Stimulated activated CD4-positive, alpha-beta T cell treated with anti-CD3 and anti-CD28 coated beads, Interleukin-1b, Interleukin-23, amount 100 ng/mL, for 24 hours (primary cell): ENCODE data around the gene WTAP.
"Not testable (repeated sequence)": the region's sequence is repeated elsewhere in the genome, so short reads cannot be mapped to it uniquely, and the experiment has no call there.

ENCODE experiments used
- DNase-seq, 4 experiments: peaks; one replicate each; pipeline ENCODE4 v3.0.0-alpha.2; 2020; ENCODE audit warnings: low read depth in 4 of 4, low spot score in 1 of 4

Gene WTAP

DNA sequence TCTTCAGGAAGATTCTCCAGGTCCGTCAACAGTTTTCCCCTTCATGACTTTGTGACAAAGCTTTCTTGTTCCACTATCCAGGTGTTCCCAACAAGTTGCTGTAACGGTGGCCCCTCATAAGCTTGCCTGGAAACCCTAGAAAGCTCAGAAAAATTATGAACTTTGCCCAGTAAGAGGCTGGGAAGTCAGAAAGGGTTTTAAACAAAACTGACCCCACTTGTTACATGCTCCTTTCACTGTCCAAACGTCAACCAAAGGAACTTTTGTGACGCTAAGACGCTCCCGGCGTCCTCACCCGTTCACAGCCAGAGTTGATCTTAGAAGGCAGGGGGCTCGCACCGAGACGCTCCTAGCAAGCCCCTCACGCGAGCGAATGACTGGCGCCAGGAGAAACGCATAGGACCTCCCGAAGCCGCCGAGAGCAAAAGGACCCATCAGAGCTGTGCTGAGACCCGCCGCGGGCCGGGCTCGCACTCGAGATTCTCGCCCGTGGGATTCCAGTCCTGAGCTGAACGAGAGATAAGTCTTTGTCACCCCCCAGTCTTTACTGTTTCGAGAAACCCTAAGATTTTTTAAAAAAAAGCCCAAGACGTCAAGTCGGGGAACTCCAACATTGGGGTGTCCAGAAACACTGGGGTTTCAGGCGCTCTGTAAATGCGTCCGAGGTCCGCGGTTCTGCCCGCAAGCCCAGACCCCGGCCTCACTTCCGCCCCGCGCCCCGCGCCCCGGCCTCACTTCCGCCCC, 34.0 kb downstream of the WTAP start:
- peak in 3 of 4 experiments; percentile 6 to 13 (median 7) for DNase-seq

GRCh38 chr6:159761873-159762680, 34.8 kb downstream of the WTAP start, which contains the start of gene ACAT2:
TSS of gene ACAT2 (plus strand) at chr6:159762045. CDS start at chr6:159762088, 43 bp downstream.
- DNase-seq = peak; percentile 73 to 92 (median 82)

GRCh38 chr6:159762681-159763293, 35.5 kb downstream of the WTAP start:
- peak in 1 of 4 experiments; percentile 7 for DNase-seq

DNA sequence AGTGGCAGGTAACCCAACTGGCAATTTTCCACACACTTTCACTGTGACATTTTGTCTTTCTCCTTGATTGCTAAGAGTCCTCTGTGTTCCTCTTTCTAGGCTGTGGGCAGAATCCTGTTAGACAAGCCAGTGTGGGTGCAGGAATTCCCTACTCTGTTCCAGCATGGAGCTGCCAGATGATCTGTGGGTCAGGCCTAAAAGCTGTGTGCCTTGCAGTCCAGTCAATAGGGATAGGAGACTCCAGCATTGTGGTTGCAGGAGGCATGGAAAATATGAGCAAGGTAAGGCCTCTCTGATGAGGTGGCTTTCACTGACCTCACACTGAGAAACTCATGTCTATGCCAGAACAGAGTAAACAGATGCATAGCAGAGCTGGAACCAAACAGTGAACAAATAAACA, 39.6 kb downstream of the WTAP start:
- DNase-seq = no peak

GRCh38 chr6:159769470-159769869, 42.2 kb downstream of the WTAP start:
- DNase-seq = no peak

DNA sequence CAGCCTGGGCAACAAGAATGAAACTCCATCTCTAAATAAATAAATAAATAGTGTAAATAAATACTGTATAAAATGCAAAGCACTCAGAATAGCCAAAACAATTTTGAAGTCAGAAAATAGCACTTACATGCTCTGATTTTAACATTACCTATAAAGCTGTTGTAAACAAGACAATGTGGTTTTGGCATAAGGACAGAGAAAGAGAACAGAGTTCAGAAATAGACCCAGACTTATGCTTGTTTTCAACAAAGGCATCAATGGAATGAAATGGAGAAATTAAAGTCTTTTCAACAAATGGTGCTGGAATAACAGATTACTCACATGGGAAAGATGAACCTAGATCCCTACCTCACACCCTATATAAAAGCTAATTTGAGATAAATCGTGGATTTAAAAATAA, 44.9 kb downstream of the WTAP start:
- no peak for DNase-seq

- DNase-seq = no peak
Observed at GRCh38 chr6:159777240-159777904, 50.1 kb downstream of the WTAP start.

- no peak for DNase-seq
Observed at GRCh38 chr6:159778131-159778530, 50.8 kb downstream of the WTAP start.

- DNase-seq = no peak
Observed at GRCh38 chr6:159778542-159779103, 51.3 kb downstream of the WTAP start.

DNA sequence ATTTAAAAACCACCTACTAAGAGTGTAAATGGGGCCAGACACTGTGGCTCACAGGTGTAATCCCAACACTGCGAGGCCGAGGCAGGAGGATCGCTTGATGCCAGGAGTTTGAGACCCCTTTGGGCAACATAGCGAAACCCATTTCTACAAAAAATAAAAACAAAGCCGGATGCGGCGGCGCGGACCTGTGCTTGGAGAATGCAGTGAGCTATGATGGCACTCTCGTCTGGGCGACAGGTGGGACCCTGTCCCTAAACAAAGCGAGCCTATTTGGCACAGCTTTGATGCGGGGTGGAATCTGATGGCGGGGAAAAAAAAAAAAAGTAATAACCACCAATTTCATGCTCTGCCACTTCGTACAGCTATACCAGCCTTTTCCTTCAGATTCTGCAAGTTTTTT, 61.0 kb downstream of the WTAP start:
- no peak for DNase-seq

- DNase-seq = no peak
Observed at GRCh38 chr6:159788753-159789376, 61.6 kb downstream of the WTAP start.

DNA sequence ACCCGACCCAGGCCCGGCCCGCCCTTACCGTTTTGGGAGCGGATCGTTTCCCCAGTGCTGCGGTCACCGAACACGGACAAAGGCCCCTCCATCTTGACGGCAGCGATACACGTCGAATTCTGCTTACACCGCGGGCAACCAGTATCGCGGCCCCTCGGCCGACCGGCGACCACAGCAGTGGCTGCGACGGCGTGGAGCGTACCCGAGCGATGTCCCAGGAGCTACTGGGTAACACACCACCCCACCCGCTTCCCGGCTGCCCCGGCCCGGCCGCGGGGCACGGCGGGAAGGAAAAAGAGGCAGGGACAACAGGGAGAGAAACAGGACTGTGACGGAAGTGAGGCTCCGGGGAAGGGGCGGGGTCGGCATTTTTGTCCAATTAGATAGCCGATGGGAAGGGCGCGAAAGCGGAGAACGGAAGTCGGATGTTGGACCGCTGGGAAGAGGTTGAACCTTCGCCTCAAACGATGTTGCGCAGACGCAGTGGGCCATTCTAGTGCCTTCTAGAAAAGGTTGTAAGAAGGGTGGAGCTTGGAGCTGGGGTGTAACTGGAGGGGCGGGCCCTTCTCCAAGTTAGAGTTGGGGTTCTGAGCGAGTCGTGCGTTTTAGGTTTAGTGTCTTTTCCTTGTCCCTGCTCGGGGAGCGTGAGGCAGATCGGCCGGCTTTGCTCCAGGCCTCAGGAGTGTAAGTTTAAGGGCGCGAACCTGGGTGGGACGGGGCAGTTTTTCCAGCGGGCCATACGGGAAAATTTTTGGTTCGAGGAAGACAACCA, 62.3 kb downstream of the WTAP start, which contains the start of gene TCP1:
Gene TCP1 (minus strand): TSS at position 226 of the 772 bp plus-strand sequence. CDS start 134 bp downstream, at position 92.
- peak; percentile 97 to 100 (median 98) for DNase-seq

DNA sequence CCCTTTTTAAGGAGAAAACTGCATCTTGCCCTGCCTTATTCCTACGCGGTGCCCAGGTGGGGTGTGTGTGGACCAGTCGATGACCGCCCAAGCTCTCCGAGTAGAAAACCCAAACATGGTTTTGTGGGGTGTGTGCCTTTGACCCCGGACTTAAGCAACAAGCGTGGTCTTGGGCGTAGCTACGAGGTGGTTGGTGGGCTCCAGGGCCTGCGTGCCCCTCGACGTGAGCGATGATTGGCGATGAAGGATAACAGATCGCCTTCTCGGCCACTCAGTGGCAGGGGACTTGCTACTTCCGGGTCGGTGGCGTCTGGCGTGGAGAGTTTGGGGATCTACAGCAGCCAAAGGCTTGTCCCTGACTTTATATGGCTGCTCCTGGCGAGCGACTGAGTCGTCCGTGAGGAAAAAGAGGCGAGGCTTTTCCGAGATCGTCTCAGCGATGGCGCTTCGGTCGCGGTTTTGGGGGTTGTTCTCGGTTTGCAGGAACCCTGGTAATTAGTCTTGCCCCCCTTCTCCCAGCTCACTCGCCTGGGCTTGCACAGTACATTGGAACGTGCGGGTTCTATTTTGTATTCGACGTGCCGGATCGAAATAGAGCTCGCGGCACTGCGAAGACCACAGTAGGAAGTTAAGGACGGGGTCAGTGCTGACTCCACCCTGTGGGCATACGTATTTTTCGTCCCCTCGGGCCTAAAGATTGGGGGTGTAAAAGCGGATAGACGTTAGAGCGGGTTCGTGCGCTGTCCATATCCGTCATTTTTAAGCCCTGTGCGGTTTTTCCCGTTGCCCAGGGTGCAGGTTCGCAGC, 63.0 kb downstream of the WTAP start, which contains the start of gene MRPL18:
Gene MRPL18 (plus strand): TSS at position 319 of the 807 bp plus-strand sequence. CDS start 121 bp downstream, at position 440.
- peak; percentile 61 to 85 (median 76) for DNase-seq

GRCh38 chr6:159790956-159791598, 63.8 kb downstream of the WTAP start:
- DNase-seq = no peak

- DNase-seq = not testable (repeated sequence)
Observed at GRCh38 chr6:159794976-159795375, 67.7 kb downstream of the WTAP start.

DNA sequence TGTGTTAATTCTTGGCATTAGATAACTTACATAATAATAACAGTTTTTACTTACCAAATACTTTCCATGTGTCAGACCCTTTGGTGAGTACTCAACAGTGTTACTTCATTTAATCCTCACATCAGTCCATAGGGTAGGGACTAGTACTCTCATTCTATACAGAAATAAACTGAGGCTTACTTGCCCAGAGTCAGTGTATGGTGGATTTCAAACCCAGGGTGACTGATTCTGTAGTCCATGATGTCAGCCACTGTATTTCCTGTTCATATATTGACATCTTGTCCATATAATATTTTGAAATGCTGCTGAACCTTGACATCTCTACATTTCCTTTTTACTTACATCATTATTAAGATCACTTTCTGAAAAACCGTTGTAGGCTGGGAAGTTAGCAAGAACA, 70.2 kb downstream of the WTAP start:
- no peak for DNase-seq

DNA sequence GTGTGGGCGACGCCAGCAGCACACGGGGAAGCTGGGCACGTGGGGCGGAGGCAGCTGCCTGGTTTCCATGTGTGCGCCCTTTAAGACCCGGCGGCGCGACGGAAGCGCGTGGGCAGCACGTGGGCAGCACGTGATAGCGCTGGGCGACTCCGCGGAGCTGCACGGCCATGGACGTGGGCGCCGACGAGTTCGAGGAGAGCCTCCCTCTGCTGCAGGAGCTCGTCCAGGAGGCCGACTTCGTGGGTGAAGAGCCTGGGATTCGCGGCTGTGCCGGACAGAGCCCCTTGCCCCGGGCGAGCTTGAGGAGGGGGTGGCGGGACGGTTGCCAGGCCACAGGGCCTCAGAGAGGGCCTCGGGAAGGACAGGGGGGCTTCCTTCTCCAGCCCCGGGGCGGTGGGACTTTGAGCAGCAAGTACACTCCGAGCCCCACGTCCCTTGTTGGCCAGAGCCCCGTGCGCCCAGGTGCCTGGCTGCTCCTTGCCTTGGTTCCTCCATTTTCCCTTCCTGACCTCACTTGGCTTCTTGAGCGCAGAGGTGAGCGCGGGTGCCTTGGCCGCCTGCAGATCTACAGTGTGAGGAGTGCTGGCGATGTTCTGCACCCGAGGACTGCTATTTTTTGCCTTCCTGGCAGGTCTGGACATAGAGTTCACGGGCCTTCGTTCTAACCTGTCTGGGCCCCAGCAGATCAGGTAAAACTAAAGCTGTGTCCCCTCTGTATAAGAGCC, 73.0 kb downstream of the WTAP start, which contains the start of gene PNLDC1:
Gene PNLDC1 (plus strand): TSS at position 136 of the 725 bp plus-strand sequence. CDS start 32 bp downstream, at position 168.
- no peak for DNase-seq
